Suprapubic skin (tissue), 4 donors: Measurements from ENCODE around the gene RPL28. TPM values are rescaled to one million over a fixed set of nuclear protein-coding genes. Genes with fewer than 3 reads are reported as not detected.

ENCODE experiments used
- DNase-seq, 2 donors: peaks; one replicate each; pipeline ENCODE4 v3.0.0-alpha.2; 2019; ENCODE audit warnings: low spot score in 2 of 2
- H3K27ac ChIP-seq: fragments of 200-600 bp; sonication (generic); one replicate; pipeline ENCODE4 v1.5.1; 2019
- H3K27me3 ChIP-seq: fragments of 200-600 bp; sonication (generic); one replicate; pipeline ENCODE4 v1.5.1; 2019
- H3K36me3 ChIP-seq: fragments of 200-600 bp; sonication (generic); one replicate; pipeline ENCODE4 v1.5.1; 2019
- H3K4me1 ChIP-seq: fragments of 200-600 bp; sonication (generic); one replicate; pipeline ENCODE4 v1.5.1; 2019
- H3K4me3 ChIP-seq: fragments of 200-600 bp; sonication (generic); one replicate; pipeline ENCODE4 v1.5.1; 2019; ENCODE audit warnings: mild to moderate bottlenecking
- H3K9me3 ChIP-seq: fragments of 200-600 bp; sonication (generic); one replicate; pipeline ENCODE4 v1.5.1; 2019
- EP300 ChIP-seq: sonication (generic); formaldehyde crosslinking; IDR thresholded peaks from one replicate; pipeline ENCODE4 v1.6.1; 2017; ENCODE audit warnings: antibody characterized with exemption
- POLR2A ChIP-seq, 2 donors: fragments of 450-650 bp; IDR thresholded peaks; one replicate each; pipeline ENCODE4 v1.6.1; 2017; ENCODE audit warnings: antibody characterized with exemption in 2 of 2, mild to moderate bottlenecking in 2 of 2, moderate library complexity in 2 of 2
- POLR2AphosphoS5 ChIP-seq, 3 donors: sonication (generic); formaldehyde crosslinking; IDR thresholded peaks; one replicate each; pipeline ENCODE4 v1.6.1; 2017; ENCODE audit warnings: antibody characterized with exemption in 3 of 3
- WGBS: methylation state at CpG from one replicate; pipeline ENCODE4 v1.1.5; 2018; 5-methylcytosine and 5-hydroxymethylcytosine counted together
- total RNA-seq, 4 donors: library from RNA; depleted of rRNA; stranded (reverse); fragments of >200 nt; gene quantifications; one replicate each; pipeline ENCODE4 v1.1.0, GENCODE V29; 2016
- TF ChIP-seq, protein P1 (sequence below), 2 donors: fragments of 200-600 bp in 1 of 2; fragments of 450-650 bp in 1 of 2; sonication (generic) in 1 of 2; IDR thresholded peaks; one replicate each; pipeline ENCODE4 v1.5.1; 2016 to 2019; ENCODE audit warnings: antibody characterized with exemption in 2 of 2, mild to moderate bottlenecking in 1 of 2, moderate library complexity in 1 of 2

The RPL28 gene
- total RNA-seq, 4 donors from 2014 or later = 605 to 767 (median 714) TPM

DNA sequence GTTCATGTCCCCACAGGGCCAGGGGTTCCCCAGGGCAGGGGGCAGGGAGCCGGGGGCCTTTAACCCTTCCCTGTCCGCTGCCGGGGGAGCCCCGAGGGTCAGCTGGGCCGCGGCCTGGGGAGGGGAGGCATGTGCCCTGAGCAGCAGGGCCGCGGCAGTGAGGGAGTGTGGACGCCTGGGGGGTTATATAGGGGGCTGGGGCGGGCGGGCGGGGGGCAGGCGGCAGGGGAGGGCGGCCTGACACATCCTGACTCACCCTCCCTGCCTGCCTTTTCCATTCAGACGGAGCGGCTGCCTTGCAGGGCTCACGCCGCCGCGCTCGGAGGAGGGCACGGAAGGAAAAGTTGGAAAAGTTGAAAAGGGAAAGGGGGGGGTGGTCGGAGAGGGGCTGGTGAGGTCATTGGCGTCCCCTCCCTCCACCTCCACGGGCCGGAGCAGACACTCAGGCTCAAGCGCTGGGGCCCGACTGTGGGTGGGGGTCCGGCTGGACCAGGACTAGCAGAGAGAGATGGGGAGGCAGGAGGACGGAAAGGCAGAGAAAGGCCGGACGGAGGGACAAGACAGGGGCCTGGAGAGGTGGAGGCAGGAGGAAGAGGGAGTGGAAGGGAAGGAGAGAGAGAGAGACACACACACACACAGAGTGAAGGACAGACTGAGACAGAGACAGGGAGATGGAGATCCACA lies 15.3 kb upstream of the RPL28 start, which contains the start of gene IL11:
Gene IL11, minus strand, starts transcription at position 159 of the 684 bp plus-strand sequence. Its CDS starts 153 bp downstream, at position 6.
- 8% methylated on average over 26 of the region's 32 CpGs for WGBS
- H3K36me3 ChIP-seq = no peaks in the 10 kb centered on the region
- no peak within 1 kb of the TSS for H3K27ac ChIP-seq
- H3K27me3 ChIP-seq = peaks cover 79% of the 10 kb centered on the region
- H3K9me3 ChIP-seq = no peaks in the 10 kb centered on the region
- no peak for DNase-seq
- H3K4me1 ChIP-seq = peaks cover 27% of the 10 kb centered on the region
- TF ChIP-seq EP300 (no peak), POLR2A (IDR thresholded peaks at IDR 0.05) (no peak), POLR2AphosphoS5 (IDR thresholded peaks at IDR 0.05) (no peak)
- TF ChIP-seq, protein P1, sequence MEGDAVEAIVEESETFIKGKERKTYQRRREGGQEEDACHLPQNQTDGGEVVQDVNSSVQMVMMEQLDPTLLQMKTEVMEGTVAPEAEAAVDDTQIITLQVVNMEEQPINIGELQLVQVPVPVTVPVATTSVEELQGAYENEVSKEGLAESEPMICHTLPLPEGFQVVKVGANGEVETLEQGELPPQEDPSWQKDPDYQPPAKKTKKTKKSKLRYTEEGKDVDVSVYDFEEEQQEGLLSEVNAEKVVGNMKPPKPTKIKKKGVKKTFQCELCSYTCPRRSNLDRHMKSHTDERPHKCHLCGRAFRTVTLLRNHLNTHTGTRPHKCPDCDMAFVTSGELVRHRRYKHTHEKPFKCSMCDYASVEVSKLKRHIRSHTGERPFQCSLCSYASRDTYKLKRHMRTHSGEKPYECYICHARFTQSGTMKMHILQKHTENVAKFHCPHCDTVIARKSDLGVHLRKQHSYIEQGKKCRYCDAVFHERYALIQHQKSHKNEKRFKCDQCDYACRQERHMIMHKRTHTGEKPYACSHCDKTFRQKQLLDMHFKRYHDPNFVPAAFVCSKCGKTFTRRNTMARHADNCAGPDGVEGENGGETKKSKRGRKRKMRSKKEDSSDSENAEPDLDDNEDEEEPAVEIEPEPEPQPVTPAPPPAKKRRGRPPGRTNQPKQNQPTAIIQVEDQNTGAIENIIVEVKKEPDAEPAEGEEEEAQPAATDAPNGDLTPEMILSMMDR (IDR thresholded peaks at IDR 0.05) = no peak
- peak within 1 kb of the TSS; percentile 37 for H3K4me3 ChIP-seq

DNA sequence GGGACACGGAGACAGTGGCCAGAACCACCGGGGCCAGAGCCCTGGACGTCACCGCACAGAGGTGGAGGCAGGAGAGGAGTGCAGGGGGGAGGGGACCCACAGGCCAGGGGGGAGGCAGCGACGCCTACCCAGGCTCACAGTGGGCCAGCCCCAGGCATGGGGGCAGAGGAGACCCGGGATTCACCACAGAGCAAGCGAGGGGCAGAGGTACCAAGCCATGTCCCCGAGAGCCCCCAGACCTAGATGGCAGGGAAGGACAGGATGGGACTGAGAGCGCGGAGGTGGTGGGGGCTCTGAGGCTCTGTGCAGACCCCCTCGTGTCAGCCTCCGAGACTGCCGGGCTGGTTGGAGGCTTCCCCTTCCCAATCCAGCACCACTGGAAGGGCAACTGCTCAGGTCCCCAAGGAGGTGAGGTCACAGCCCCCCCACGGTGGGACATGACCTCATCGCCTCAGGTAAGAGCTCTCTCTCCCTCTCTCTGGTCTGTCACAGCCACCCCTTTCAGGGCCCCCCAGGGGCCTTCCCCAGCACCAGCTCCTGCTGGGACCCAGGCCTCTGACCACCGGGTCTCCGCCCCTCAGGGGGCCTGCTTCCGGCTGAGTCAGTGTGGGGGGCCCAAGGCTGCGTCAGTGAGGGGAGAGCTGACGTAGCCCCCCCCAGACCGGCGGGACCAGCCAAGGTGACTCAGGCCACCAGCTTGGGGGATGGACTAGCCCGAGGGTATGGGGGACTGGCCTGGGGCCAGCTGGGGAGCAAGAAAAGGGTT lies 13.2 kb upstream of the RPL28 start:
- Histone ChIP-seq H3K4me3 (no peak overlapping the region), H3K36me3 (no peaks in the 10 kb centered on the region), H3K27me3 (peaks cover 98% of the 10 kb centered on the region), H3K27ac (no peak overlapping the region), H3K9me3 (no peaks in the 10 kb centered on the region), H3K4me1 (peaks cover 32% of the 10 kb centered on the region)
- WGBS = 55% methylated on average over 13 of the region's 24 CpGs
- no peak for DNase-seq
- TF ChIP-seq EP300 = no peak
- TF ChIP-seq, protein P1 (IDR thresholded peaks at IDR 0.05) = no peak

DNA sequence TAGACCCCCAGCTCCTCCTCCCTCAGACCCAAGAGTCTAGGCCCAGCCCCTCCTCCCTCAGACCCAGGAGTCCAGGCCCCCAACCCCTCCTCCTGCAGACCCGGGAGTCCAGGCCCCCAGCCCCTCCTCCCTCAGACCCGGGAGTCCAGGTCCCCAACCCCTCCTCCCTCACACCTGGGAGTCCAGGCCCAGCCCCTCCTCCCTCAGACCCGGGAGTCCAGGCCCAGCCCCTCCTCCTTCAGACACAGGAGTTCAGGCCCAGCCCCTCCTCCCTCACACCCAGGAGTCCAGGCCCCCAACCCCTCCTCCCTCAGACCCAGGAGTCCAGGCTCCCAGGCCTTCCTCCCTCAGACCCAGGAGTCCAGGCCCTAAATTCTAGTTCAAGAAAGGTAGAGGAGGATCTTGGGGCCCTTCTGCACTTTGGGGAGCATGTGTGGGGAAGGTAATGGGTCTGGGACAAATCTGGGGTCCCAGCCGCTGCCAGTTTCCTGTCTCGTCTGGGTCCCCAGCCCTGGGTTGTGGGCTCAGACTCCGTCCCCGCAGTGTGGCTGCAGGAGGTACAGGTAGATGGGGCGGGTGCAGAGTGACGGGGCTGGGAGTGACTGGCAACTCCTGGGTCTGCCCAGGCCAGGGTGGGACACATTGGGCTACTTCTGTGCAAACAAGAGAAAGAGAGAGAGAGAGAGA lies 12.3 kb upstream of the RPL28 start:
- Histone ChIP-seq H3K4me3 (no peak overlapping the region), H3K36me3 (no peaks in the 10 kb centered on the region), H3K4me1 (peaks cover 31% of the 10 kb centered on the region), H3K9me3 (no peaks in the 10 kb centered on the region), H3K27me3 (peaks cover 95% of the 10 kb centered on the region), H3K27ac (no peak overlapping the region)
- no peak for TF ChIP-seq EP300
- TF ChIP-seq, protein P1 (IDR thresholded peaks at IDR 0.05) = no peak
- DNase-seq = no peak
- 58% methylated on average over 9 of the region's 9 CpGs for WGBS

DNA sequence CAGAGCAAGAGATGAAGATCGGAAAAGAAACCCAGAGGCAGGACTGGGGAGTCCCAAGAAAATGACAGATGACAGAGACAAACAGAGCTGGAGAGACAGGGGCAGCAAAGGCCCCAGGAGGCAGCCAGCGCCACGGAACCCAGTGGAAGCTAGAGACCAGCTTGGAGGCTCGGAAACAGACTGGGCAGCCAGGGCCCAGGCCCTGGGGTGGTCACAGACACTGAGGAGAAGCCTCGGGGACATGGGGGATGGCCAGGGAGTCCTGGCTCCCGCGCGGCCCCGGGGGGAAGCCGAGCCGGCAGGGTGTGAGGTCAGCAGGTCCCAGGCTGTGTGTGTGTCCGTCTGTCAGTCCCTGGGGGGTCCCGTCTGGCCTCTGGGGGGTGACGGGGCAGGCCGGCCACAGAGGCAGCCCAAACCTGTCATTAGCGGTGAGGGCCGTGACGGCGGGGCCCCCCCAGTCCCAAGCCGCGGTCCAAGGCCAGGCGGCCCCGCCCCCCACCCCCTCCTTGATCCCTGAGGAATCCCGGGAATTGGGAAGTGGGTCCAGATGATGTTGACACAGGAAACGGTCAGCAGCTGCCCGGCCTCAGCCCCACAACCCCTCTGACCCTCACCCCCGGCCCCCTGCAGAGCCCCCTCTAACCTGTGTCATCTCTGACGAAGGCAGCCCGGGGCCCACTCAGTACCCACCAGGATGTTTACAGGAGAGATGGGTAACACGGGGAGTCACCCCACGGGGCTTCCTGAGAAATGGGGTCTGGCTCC lies 11.6 kb upstream of the RPL28 start:
- H3K4me3 ChIP-seq = no peak overlapping the region
- peaks cover 87% of the 10 kb centered on the region for H3K27me3 ChIP-seq
- peaks cover 24% of the 10 kb centered on the region for H3K4me1 ChIP-seq
- DNase-seq = no peak
- WGBS = 22% methylated on average over 17 of the region's 31 CpGs
- TF ChIP-seq, protein P1 (IDR thresholded peaks at IDR 0.05) = no peak
- TF ChIP-seq POLR2A (IDR thresholded peaks at IDR 0.05) (no peak), POLR2AphosphoS5 (IDR thresholded peaks at IDR 0.05) (no peak), EP300 (no peak)
- no peak overlapping the region for H3K27ac ChIP-seq
- no peaks in the 10 kb centered on the region for H3K36me3 ChIP-seq
- no peaks in the 10 kb centered on the region for H3K9me3 ChIP-seq
